Ishikawa (cell line): ENCODE measurements around the gene BCL7A.

Experiments
- CEBPB ChIP-seq: IDR thresholded peaks from 2 replicates; pipeline ENCODE4 v1.6.1; 2012
- CREB1 ChIP-seq: IDR thresholded peaks from 2 replicates; pipeline ENCODE4 v1.6.1; 2012; ENCODE audit warnings: low read depth
- EGR1 ChIP-seq: IDR thresholded peaks from 2 replicates; pipeline ENCODE4 v1.6.1; 2012
- EP300 ChIP-seq: IDR thresholded peaks from 2 replicates; pipeline ENCODE4 v1.6.1; 2012; ENCODE audit warnings: borderline replicate concordance
- FOXM1 ChIP-seq: IDR thresholded peaks from 2 replicates; pipeline ENCODE4 v1.6.1; 2012; ENCODE audit warnings: low read depth, borderline replicate concordance
- NFIC ChIP-seq: IDR thresholded peaks from 2 replicates; pipeline ENCODE4 v1.6.1; 2012
- RAD21 ChIP-seq: IDR thresholded peaks from 2 replicates; pipeline ENCODE4 v1.6.1; 2012; ENCODE audit warnings: low read depth
- TAF1 ChIP-seq: IDR thresholded peaks from 2 replicates; pipeline ENCODE4 v1.6.1; 2012; ENCODE audit warnings: low read depth, mild to moderate bottlenecking
- TCF12 ChIP-seq: IDR thresholded peaks from 2 replicates; pipeline ENCODE4 v1.6.1; 2012; ENCODE audit warnings: low read depth
- TEAD4 ChIP-seq: IDR thresholded peaks from 2 replicates; pipeline ENCODE4 v1.6.1; 2012
- YY1 ChIP-seq: IDR thresholded peaks from 2 replicates; pipeline ENCODE4 v1.6.1; 2012; ENCODE audit warnings: low read depth
- ZBTB7A ChIP-seq: IDR thresholded peaks from 2 replicates; pipeline ENCODE4 v1.6.1; 2012; ENCODE audit warnings: low read depth
- TF ChIP-seq, protein P1 (sequence below): IDR thresholded peaks from 2 replicates; pipeline ENCODE4 v1.6.1; 2012; ENCODE audit warnings: low read depth, mild to moderate bottlenecking
- TF ChIP-seq, protein P2 (sequence below): IDR thresholded peaks from 2 replicates; pipeline ENCODE4 v1.6.1; 2012
- TF ChIP-seq, protein P3 (sequence below): IDR thresholded peaks from 2 replicates; pipeline ENCODE4 v1.6.1; 2012

Gene BCL7A

DNA sequence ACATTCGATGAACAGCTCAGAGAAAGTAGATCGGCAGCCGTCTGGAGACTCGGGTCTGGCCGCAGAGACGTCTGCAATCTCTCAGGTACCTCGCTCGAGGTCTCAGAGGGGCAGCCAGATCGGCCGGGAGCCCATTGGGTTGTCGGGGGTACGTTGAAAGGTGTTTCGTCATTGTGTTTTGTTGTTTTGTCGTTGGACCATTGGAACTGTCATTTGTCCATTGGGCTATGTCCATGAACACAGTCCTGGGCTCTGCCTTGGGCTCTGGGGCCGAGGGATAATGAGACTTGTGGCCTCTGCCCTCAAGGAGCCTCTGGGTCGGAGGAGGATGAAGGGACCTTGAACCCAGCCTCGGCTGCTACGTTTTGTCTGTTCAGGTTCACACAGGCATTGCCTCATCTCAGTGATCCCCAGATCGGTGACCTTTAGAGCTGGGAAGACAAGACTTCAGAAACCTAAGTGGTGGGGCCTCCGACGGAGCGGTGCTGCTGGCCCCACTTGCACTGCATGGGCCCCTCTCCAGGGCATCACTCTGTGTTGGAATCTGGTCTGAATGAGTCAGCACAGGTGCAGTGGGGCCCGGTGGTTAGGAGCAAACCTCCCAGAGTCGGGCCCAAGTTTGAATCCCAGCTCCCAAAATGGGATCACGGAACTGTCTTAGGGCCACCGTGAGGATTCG is 33.3 kb downstream of the BCL7A start:
- TF ChIP-seq CEBPB (no peak), EP300 (no peak), YY1 (no peak), TAF1 (no peak), EGR1 (no peak)
- TF ChIP-seq, protein P1, sequence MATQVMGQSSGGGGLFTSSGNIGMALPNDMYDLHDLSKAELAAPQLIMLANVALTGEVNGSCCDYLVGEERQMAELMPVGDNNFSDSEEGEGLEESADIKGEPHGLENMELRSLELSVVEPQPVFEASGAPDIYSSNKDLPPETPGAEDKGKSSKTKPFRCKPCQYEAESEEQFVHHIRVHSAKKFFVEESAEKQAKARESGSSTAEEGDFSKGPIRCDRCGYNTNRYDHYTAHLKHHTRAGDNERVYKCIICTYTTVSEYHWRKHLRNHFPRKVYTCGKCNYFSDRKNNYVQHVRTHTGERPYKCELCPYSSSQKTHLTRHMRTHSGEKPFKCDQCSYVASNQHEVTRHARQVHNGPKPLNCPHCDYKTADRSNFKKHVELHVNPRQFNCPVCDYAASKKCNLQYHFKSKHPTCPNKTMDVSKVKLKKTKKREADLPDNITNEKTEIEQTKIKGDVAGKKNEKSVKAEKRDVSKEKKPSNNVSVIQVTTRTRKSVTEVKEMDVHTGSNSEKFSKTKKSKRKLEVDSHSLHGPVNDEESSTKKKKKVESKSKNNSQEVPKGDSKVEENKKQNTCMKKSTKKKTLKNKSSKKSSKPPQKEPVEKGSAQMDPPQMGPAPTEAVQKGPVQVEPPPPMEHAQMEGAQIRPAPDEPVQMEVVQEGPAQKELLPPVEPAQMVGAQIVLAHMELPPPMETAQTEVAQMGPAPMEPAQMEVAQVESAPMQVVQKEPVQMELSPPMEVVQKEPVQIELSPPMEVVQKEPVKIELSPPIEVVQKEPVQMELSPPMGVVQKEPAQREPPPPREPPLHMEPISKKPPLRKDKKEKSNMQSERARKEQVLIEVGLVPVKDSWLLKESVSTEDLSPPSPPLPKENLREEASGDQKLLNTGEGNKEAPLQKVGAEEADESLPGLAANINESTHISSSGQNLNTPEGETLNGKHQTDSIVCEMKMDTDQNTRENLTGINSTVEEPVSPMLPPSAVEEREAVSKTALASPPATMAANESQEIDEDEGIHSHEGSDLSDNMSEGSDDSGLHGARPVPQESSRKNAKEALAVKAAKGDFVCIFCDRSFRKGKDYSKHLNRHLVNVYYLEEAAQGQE: no peak

DNA sequence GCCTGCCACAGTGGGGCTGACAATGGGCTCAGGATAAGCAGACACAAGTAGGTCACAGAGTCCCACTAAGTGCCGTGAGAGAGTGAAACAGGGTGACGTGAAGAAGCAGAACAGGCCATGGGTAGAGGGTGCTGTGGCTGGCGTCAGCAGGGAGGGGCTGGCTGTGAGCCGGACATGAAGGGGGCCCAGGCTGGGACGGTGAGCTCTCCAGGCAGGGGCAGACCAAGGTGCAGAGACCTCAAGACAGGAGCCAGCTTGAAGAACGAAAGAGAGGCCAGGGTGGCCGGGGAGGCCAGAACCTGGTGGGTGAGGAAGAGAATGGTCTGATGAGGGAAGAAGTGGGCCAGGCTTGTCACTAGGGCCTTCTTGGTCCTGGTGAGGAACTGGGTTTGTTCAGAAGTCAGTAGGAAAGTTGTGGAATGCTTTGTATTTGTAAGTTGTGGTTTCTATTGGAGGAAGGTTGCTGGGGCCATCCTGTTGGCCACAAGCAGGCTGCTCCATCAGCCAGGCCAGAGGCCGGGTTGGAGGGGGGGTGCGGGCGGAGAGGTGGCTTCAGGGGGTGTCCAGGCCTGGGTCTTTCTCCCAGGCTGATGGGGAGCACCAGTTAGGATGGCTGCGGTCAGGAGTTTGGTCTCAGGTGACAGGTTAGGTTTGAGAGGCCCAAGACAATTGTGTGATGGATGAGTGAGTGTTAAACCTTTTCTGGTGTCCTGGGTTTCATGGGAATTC is 35.5 kb downstream of the BCL7A start:
- TF ChIP-seq RAD21: no peak
- no peak for TF ChIP-seq CREB1
- TF ChIP-seq NFIC: no peak
- TF ChIP-seq, protein P2, sequence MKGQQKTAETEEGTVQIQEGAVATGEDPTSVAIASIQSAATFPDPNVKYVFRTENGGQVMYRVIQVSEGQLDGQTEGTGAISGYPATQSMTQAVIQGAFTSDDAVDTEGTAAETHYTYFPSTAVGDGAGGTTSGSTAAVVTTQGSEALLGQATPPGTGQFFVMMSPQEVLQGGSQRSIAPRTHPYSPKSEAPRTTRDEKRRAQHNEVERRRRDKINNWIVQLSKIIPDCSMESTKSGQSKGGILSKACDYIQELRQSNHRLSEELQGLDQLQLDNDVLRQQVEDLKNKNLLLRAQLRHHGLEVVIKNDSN: no peak
- TF ChIP-seq EGR1: no peak
- no peak for TF ChIP-seq TEAD4
- TF ChIP-seq CEBPB: no peak
- TF ChIP-seq EP300: no peak
- no peak for TF ChIP-seq FOXM1
- no peak for TF ChIP-seq YY1
- TF ChIP-seq, protein P1: no peak
- TF ChIP-seq TCF12: no peak
- TF ChIP-seq, protein P3, sequence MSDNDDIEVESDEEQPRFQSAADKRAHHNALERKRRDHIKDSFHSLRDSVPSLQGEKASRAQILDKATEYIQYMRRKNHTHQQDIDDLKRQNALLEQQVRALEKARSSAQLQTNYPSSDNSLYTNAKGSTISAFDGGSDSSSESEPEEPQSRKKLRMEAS: no peak
- no peak for TF ChIP-seq ZBTB7A
- no peak for TF ChIP-seq TAF1

DNA sequence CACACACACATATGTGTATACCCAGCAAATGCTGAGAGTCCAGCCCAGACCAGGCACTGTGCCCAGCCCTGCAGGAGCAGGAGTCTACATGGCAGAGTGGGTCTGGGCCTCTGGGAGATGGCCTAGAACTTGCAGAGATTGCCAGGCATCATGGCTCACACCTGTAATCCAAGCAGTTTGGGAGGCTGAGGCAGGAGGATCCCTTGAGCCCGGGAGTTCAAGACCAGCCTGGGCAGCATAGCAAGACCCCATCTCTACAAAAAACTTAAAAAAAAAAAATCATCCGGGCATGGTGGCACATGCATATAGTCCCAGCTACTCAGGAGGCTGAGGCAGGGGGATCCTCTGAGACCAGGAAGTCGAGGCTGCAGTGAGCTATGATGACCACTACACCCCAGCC is 36.1 kb downstream of the BCL7A start:
- TF ChIP-seq NFIC: no peak
- no peak for TF ChIP-seq FOXM1
- TF ChIP-seq, protein P2: no peak
- no peak for TF ChIP-seq TAF1
- no peak for TF ChIP-seq TEAD4
- TF ChIP-seq CREB1: no peak
- TF ChIP-seq YY1: no peak
- no peak for TF ChIP-seq ZBTB7A
- no peak for TF ChIP-seq CEBPB
- TF ChIP-seq, protein P1: no peak
- no peak for TF ChIP-seq EGR1
- TF ChIP-seq RAD21: no peak
- TF ChIP-seq, protein P3: no peak
- TF ChIP-seq EP300: no peak
- no peak for TF ChIP-seq TCF12
